ENCODE data around the gene ANO10.

The ANO10 gene

DNA sequence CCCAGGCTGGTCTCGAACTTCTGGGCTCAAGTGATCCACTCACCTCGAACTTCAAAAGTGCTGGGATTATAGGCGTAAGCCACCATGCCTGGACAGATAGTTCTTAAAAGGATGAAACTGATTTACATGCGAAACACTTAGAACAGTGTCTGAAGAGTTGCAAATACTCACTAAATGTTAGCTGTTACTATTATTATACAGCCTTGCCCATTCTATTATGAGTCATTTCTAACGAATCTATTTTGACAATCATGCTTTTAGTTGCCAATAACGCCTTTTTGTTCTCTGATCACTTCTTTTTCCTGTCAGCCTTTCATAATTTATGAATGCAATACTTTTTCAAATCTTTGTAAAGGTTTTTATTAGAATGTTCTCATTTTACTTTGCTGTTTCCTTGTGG is 222.8 kb downstream of the ANO10 start (continued):
- TF ChIP-seq, protein P1, sequence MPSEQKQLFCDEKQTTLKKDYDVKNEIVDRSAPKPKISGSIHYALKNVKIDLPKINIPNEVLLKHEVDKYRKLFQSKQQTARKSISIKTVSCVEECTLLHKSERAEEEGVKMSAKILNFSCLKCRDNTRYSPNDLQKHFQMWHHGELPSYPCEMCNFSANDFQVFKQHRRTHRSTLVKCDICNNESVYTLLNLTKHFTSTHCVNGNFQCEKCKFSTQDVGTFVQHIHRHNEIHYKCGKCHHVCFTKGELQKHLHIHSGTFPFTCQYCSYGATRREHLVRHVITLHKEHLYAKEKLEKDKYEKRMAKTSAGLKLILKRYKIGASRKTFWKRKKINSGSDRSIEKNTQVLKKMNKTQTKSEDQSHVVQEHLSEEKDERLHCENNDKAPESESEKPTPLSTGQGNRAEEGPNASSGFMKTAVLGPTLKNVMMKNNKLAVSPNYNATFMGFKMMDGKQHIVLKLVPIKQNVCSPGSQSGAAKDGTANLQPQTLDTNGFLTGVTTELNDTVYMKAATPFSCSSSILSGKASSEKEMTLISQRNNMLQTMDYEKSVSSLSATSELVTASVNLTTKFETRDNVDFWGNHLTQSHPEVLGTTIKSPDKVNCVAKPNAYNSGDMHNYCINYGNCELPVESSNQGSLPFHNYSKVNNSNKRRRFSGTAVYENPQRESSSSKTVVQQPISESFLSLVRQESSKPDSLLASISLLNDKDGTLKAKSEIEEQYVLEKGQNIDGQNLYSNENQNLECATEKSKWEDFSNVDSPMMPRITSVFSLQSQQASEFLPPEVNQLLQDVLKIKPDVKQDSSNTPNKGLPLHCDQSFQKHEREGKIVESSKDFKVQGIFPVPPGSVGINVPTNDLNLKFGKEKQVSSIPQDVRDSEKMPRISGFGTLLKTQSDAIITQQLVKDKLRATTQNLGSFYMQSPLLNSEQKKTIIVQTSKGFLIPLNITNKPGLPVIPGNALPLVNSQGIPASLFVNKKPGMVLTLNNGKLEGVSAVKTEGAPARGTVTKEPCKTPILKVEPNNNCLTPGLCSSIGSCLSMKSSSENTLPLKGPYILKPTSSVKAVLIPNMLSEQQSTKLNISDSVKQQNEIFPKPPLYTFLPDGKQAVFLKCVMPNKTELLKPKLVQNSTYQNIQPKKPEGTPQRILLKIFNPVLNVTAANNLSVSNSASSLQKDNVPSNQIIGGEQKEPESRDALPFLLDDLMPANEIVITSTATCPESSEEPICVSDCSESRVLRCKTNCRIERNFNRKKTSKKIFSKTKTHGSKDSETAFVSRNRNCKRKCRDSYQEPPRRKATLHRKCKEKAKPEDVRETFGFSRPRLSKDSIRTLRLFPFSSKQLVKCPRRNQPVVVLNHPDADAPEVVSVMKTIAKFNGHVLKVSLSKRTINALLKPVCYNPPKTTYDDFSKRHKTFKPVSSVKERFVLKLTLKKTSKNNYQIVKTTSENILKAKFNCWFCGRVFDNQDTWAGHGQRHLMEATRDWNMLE (tag by site-specific recombination; conservative IDR thresholded peaks at IDR 0.05; ENCODE audit: low read depth) = no peak
- TF ChIP-seq, protein P2, sequence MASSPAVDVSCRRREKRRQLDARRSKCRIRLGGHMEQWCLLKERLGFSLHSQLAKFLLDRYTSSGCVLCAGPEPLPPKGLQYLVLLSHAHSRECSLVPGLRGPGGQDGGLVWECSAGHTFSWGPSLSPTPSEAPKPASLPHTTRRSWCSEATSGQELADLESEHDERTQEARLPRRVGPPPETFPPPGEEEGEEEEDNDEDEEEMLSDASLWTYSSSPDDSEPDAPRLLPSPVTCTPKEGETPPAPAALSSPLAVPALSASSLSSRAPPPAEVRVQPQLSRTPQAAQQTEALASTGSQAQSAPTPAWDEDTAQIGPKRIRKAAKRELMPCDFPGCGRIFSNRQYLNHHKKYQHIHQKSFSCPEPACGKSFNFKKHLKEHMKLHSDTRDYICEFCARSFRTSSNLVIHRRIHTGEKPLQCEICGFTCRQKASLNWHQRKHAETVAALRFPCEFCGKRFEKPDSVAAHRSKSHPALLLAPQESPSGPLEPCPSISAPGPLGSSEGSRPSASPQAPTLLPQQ (tag by site-specific recombination; IDR thresholded peaks at IDR 0.05) = no peak
- TF ChIP-seq, protein P3, sequence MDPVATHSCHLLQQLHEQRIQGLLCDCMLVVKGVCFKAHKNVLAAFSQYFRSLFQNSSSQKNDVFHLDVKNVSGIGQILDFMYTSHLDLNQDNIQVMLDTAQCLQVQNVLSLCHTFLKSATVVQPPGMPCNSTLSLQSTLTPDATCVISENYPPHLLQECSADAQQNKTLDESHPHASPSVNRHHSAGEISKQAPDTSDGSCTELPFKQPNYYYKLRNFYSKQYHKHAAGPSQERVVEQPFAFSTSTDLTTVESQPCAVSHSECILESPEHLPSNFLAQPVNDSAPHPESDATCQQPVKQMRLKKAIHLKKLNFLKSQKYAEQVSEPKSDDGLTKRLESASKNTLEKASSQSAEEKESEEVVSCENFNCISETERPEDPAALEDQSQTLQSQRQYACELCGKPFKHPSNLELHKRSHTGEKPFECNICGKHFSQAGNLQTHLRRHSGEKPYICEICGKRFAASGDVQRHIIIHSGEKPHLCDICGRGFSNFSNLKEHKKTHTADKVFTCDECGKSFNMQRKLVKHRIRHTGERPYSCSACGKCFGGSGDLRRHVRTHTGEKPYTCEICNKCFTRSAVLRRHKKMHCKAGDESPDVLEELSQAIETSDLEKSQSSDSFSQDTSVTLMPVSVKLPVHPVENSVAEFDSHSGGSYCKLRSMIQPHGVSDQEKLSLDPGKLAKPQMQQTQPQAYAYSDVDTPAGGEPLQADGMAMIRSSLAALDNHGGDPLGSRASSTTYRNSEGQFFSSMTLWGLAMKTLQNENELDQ (tag by site-specific recombination; IDR thresholded peaks at IDR 0.05; ENCODE audit: low read depth) = no peak
- no peak for TF ChIP-seq GLI4 (tag by site-specific recombination; IDR thresholded peaks at IDR 0.05)
- no peak for TF ChIP-seq ZBTB20 (tag by site-specific recombination; IDR thresholded peaks at IDR 0.05)

DNA sequence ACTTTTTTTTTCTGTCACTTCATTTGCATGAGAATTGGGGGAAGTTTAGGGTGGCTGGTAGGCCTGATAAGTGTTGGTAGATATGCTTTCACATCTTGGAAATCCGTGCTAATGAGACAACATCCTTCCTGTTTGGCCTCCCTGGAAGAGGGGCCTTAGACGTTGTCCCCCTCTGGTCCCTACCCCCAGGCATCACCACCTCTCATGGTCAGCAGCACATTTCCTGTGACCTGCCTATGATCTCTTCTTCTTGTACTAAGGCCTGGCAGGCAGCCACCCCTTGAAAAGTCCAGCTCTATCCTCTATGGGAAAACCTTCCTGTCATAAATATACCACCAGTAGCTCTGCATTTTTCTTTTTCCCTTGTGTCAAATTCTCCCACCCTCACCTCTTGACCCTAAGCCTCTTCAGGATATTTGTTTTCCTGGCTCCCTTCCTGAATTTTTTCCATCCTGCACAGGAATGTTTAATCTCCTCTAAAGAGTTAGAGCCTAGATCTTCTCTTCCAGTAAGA is 227.7 kb downstream of the ANO10 start:
- TF ChIP-seq ZNF2 (tag by site-specific recombination; IDR thresholded peaks at IDR 0.05) (no peak), TCF7L2 (IDR thresholded peaks at IDR 0.05; ENCODE audit: borderline replicate concordance, low read depth, low read length) (no peak), ZNF37A (tag by site-specific recombination; IDR thresholded peaks at IDR 0.05) (no peak), ZNF777 (tag by site-specific recombination; IDR thresholded peaks at IDR 0.05; ENCODE audit: borderline replicate concordance) (no peak), WT1 (tag by site-specific recombination; IDR thresholded peaks at IDR 0.05) (no peak), ZNF174 (tag by site-specific recombination; IDR thresholded peaks at IDR 0.05) (no peak), ZNF510 (tag by site-specific recombination; IDR thresholded peaks at IDR 0.05; ENCODE audit: insufficient replicate concordance) (no peak), SCRT2 (tag by site-specific recombination; IDR thresholded peaks at IDR 0.05) (no peak), ZNF324 (tag by site-specific recombination; IDR thresholded peaks at IDR 0.05) (no peak), ZNF544 (tag by site-specific recombination; IDR thresholded peaks at IDR 0.05) (no peak), ZNF138 (tag by site-specific recombination; IDR thresholded peaks at IDR 0.05; ENCODE audit: borderline replicate concordance) (no peak), ZFHX2 (tag by site-specific recombination; conservative IDR thresholded peaks at IDR 0.05) (no peak), ZNF221 (tag by site-specific recombination; IDR thresholded peaks at IDR 0.05; ENCODE audit: borderline replicate concordance) (no peak), SP2 (tag by site-specific recombination; IDR thresholded peaks at IDR 0.05) (no peak), ZBTB21 (tag by site-specific recombination; IDR thresholded peaks at IDR 0.05) (no peak)
- TF ChIP-seq, protein P2 (tag by site-specific recombination; IDR thresholded peaks at IDR 0.05) = no peak
- TF ChIP-seq, protein P4, sequence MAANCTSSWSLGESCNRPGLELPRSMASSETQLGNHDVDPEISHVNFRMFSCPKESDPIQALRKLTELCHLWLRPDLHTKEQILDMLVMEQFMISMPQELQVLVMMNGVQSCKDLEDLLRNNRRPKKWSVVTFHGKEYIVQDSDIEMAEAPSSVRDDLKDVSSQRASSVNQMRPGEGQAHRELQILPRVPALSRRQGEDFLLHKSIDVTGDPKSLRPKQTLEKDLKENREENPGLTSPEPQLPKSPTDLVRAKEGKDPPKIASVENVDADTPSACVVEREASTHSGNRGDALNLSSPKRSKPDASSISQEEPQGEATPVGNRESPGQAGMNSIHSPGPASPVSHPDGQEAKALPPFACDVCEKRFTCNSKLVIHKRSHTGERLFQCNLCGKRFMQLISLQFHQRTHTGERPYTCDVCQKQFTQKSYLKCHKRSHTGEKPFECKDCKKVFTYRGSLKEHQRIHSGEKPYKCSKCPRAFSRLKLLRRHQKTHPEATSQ (tag by site-specific recombination; IDR thresholded peaks at IDR 0.05) = no peak
- TF ChIP-seq, protein P5, sequence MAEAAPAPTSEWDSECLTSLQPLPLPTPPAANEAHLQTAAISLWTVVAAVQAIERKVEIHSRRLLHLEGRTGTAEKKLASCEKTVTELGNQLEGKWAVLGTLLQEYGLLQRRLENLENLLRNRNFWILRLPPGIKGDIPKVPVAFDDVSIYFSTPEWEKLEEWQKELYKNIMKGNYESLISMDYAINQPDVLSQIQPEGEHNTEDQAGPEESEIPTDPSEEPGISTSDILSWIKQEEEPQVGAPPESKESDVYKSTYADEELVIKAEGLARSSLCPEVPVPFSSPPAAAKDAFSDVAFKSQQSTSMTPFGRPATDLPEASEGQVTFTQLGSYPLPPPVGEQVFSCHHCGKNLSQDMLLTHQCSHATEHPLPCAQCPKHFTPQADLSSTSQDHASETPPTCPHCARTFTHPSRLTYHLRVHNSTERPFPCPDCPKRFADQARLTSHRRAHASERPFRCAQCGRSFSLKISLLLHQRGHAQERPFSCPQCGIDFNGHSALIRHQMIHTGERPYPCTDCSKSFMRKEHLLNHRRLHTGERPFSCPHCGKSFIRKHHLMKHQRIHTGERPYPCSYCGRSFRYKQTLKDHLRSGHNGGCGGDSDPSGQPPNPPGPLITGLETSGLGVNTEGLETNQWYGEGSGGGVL (tag by site-specific recombination; IDR thresholded peaks at IDR 0.05) = no peak
- ChIA-PET POLR2A (no interaction called here), CTCF (no interaction called here)
- H3K9me3 ChIP-seq (ENCODE audit: control insufficient read depth, insufficient read depth, low read depth, low read length) = no peaks in the 10 kb centered on the region
- no peaks in the 10 kb centered on the region for H3K36me3 ChIP-seq (ENCODE audit: control insufficient read depth in 2 of 2, insufficient read depth in 1 of 2, low read length in 2 of 2)
- no peak overlapping the region for H3K4me3 ChIP-seq (ENCODE audit: low read depth, low read length)
- H3K4me1 ChIP-seq (ENCODE audit: control insufficient read depth, insufficient read depth, low read length) = no peaks in the 10 kb centered on the region
- no peak overlapping the region for H3K27ac ChIP-seq (ENCODE audit: extremely low read depth, low read depth, low read length)
